ENCODE data around the gene PRKAR1B.

PRKAR1B gene

DNA sequence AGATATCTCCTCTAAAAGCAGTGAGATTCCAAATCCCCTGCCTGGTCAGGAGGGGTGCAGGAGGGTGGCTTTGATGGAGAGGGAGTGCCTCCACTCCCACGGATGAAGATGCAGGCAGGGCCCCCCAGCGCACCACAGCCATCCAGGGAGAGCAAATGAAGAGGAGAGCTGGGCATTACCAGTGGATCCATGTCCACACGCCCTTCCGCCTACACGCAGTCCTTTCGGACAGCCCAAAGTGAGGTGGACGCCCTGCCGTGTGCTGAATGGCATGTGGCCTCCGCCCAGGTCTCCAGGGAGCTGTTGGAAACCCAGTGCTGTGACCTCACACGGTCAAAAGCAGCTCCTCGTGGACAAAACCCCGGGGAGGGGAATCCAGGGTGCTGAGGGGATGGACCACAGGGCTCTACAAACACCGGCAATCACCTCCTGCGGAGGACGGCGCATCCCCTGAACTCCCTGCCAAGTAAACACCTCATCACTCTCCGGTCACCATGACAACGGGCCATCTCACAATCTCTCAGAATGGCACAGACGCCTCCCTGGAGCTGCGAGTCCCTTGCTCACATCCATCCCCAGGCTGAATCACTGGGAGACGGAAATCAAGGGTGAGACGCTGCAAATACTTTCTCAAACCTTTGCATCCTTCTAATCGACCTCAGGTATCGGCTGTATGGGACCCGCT, 35.6 kb downstream of the PRKAR1B start:
- POLR2A ChIA-PET: no interaction called here
- Histone ChIP-seq H3K27ac (ENCODE audit: extremely low read depth, low read depth, low read length) (no peak overlapping the region), H3K4me3 (ENCODE audit: low read depth, low read length) (no peak overlapping the region), H3K36me3 (ENCODE audit: control insufficient read depth in 2 of 2, insufficient read depth in 1 of 2, low read length in 2 of 2) (no peaks in the 10 kb centered on the region), H3K9me3 (ENCODE audit: control insufficient read depth, insufficient read depth, low read depth, low read length) (no peaks in the 10 kb centered on the region; the same call in 1 of the 2 replicates), H3K4me1 (ENCODE audit: control insufficient read depth, insufficient read depth, low read length) (no peaks in the 10 kb centered on the region)
- TF ChIP-seq ZNF335 (tag by site-specific recombination; conservative IDR thresholded peaks at IDR 0.05) (no peak), KLF16 (tag by site-specific recombination; IDR thresholded peaks at IDR 0.05) (no peak), ZNF391 (tag by site-specific recombination; IDR thresholded peaks at IDR 0.05; ENCODE audit: borderline replicate concordance, low read depth) (no peak), ZNF248 (tag by site-specific recombination; IDR thresholded peaks at IDR 0.05) (no peak), ZNF621 (tag by site-specific recombination; IDR thresholded peaks at IDR 0.05) (no peak), ZNF416 (tag by site-specific recombination; IDR thresholded peaks at IDR 0.05) (no peak), ZNF530 (tag by site-specific recombination; IDR thresholded peaks at IDR 0.05; ENCODE audit: low read depth) (no peak), HOXD13 (CRISPR knock-in tag; IDR thresholded peaks at IDR 0.05; ENCODE audit: borderline replicate concordance) (no peak), ZFP41 (tag by site-specific recombination; IDR thresholded peaks at IDR 0.05; ENCODE audit: borderline replicate concordance) (no peak), REPIN1 (tag by site-specific recombination; IDR thresholded peaks at IDR 0.05; ENCODE audit: low read depth) (no peak), ZNF501 (tag by site-specific recombination; IDR thresholded peaks at IDR 0.05) (no peak), ZNF121 (tag by site-specific recombination; IDR thresholded peaks at IDR 0.05) (no peak), ZNF366 (tag by site-specific recombination; conservative IDR thresholded peaks at IDR 0.05) (no peak), ZNF324 (tag by site-specific recombination; IDR thresholded peaks at IDR 0.05) (no peak), FEZF1 (tag by site-specific recombination; IDR thresholded peaks at IDR 0.05) (no peak), ZSCAN30 (tag by site-specific recombination; IDR thresholded peaks at IDR 0.05) (no peak)
- TF ChIP-seq, protein P1, sequence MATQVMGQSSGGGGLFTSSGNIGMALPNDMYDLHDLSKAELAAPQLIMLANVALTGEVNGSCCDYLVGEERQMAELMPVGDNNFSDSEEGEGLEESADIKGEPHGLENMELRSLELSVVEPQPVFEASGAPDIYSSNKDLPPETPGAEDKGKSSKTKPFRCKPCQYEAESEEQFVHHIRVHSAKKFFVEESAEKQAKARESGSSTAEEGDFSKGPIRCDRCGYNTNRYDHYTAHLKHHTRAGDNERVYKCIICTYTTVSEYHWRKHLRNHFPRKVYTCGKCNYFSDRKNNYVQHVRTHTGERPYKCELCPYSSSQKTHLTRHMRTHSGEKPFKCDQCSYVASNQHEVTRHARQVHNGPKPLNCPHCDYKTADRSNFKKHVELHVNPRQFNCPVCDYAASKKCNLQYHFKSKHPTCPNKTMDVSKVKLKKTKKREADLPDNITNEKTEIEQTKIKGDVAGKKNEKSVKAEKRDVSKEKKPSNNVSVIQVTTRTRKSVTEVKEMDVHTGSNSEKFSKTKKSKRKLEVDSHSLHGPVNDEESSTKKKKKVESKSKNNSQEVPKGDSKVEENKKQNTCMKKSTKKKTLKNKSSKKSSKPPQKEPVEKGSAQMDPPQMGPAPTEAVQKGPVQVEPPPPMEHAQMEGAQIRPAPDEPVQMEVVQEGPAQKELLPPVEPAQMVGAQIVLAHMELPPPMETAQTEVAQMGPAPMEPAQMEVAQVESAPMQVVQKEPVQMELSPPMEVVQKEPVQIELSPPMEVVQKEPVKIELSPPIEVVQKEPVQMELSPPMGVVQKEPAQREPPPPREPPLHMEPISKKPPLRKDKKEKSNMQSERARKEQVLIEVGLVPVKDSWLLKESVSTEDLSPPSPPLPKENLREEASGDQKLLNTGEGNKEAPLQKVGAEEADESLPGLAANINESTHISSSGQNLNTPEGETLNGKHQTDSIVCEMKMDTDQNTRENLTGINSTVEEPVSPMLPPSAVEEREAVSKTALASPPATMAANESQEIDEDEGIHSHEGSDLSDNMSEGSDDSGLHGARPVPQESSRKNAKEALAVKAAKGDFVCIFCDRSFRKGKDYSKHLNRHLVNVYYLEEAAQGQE (tag by site-specific recombination; IDR thresholded peaks at IDR 0.05): no peak
- TF ChIP-seq, protein P2, sequence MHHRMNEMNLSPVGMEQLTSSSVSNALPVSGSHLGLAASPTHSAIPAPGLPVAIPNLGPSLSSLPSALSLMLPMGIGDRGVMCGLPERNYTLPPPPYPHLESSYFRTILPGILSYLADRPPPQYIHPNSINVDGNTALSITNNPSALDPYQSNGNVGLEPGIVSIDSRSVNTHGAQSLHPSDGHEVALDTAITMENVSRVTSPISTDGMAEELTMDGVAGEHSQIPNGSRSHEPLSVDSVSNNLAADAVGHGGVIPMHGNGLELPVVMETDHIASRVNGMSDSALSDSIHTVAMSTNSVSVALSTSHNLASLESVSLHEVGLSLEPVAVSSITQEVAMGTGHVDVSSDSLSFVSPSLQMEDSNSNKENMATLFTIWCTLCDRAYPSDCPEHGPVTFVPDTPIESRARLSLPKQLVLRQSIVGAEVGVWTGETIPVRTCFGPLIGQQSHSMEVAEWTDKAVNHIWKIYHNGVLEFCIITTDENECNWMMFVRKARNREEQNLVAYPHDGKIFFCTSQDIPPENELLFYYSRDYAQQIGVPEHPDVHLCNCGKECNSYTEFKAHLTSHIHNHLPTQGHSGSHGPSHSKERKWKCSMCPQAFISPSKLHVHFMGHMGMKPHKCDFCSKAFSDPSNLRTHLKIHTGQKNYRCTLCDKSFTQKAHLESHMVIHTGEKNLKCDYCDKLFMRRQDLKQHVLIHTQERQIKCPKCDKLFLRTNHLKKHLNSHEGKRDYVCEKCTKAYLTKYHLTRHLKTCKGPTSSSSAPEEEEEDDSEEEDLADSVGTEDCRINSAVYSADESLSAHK (tag by site-specific recombination; IDR thresholded peaks at IDR 0.05): no peak
- TF ChIP-seq, protein P3, sequence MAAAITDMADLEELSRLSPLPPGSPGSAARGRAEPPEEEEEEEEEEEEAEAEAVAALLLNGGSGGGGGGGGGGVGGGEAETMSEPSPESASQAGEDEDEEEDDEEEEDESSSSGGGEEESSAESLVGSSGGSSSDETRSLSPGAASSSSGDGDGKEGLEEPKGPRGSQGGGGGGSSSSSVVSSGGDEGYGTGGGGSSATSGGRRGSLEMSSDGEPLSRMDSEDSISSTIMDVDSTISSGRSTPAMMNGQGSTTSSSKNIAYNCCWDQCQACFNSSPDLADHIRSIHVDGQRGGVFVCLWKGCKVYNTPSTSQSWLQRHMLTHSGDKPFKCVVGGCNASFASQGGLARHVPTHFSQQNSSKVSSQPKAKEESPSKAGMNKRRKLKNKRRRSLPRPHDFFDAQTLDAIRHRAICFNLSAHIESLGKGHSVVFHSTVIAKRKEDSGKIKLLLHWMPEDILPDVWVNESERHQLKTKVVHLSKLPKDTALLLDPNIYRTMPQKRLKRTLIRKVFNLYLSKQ (tag by site-specific recombination; IDR thresholded peaks at IDR 0.05; ENCODE audit: borderline replicate concordance): no peak
- CTCF ChIA-PET: no interaction called here
